GM19452 (cell line): Measurements from ENCODE around the gene PDE5A.
"Not testable (repeated sequence)": the region's sequence is repeated elsewhere in the genome, so short reads cannot be mapped to it uniquely, and the experiment has no call there.

ENCODE experiments used
- ATAC-seq: cut with Tn5 transposase; IDR thresholded peaks from one replicate; pipeline ENCODE4 v1.9.1; 2021; ENCODE audit not compliant: unreplicated experiment

Gene PDE5A

DNA sequence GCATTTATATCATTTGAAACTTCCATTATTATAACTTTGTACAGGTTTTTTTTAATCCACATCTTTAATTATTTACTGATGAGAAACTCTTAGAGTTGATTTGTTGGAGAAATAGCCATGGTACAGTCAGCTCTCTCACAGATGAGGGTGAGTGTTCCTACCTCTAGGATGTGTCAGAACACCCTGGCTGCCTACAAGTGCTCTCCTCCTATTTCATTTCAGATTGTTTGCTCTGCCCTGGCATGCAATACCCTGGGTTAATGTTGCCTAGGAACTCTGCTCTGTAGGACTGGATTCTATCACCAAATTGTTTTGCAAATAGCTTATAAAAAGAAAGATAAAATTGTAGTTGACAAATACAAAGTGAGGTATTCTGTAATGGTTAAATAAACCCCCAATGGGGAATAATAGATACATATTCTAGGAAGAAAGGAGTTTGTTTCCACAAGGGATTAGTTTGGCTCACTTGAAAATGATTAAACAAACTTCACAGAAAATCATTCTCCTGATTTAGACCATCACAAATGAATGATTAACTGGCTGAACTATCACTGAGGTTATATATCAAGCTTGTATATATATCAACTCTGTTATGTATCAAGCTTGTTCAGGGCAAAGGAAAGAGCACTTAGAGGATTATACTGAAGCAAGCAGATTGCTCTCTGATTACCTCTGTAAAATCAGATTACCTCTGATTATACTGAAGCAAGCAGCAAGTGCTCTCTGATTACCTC is 150.0 kb downstream of the PDE5A start:
- no peak for ATAC-seq

DNA sequence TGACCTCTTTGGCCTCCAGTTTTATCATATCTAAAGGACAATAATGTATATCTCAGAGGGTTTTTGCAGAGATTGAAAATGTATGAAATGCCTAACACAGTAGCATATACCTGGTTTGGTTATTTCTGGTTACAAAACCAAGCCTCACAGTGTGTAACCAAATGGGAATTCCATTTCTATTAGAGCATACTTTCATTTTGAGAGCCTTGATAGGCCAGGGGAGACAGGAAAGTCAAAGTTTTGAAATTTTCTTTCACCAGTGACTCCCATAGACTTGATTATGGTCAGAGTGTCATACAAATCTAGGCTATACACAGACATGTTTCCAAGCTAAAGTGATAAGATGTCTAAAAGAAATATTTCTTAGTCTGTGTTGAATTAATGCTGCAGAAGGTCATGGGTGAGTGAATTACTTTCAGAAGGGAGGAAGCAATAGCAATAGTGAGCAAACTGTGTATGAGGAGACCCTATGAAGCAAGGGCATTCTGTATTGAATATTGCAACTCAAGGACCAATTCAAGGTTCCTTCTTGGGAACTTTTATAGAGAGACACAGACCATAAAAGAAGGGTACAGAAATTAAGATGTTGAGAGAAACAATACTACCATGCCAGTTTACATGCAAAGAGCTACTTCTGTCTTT is 151.1 kb downstream of the PDE5A start:
- ATAC-seq, result no peak

DNA sequence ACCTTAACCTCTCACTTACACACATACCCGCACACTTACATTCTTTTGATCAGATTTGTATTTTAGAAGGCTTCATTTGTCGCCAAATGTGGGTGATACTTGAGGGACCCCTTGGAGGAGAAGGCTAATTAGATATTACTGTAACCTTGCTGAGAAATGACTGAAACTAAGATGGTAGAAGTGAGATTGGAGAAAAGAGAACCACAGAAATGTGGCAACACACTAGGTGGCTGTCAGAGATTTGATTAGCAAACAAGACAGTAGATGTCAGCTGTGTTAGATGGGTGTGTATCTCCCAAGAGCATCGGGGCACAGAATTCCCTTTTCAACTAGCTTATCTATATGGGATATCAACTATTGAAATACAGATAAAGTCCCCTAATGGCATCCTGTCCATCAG is 157.3 kb downstream of the PDE5A start:
- peak; percentile 48 for ATAC-seq

- peak; percentile 49 for ATAC-seq
Observed at GRCh38 chr4:119470737-119471063, 157.9 kb downstream of the PDE5A start.

DNA sequence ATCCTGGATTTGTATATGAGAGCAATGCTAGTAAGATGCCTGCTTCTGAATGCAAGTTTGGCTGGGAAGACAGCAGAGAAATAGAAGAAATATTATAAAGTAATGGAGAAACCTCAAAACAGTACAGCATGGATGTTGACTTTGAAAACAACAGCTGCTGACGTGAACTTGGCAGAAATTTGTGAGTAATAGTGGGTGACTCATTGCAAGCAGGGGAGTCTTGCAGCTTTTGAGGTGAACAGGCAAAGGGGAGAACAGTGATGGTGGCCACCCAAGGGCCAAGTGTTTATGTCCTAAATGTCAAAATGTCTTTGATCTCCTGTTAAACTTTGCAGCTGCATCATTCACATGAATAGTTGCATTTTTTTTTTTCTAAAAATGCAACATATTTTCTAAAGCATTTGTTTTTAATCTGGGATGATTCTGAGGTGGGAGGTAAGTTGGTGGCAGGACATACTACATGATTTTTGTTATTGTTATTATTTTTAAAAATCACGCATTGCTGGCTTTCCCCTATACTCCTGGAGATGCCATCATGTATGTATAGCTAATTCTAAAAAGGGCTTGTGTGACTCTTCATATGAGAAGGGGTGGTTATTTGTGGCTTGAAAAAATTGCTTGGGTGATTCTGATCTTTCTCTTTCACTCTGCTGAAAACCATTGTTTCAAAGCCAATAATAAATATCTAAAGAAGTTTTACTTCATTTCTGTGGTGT is 158.4 kb downstream of the PDE5A start:
- ATAC-seq, result peak; percentile 52

DNA sequence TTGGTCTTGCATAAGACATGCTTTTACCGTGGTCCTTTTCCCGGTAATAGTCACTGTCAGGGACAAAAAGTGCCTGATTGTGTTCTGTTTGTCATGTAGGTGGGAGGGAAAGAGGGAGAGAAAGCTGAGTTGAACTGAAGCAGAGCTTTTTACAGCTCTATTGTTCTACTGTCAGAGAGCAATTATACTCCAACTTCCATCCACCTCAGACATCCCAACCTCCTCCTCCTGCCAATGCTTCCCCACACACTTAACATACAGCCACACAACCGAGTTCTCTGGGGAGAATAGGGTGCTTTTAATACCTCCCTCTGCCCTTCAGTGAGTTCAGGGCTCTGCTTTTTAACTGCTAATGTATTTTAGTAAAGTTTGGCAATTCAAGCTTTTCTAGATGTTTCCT is 159.6 kb downstream of the PDE5A start:
- not testable (repeated sequence) for ATAC-seq

GRCh38 chr4:119462733-119463132 is 165.9 kb downstream of the PDE5A start:
- not testable (repeated sequence) for ATAC-seq

DNA sequence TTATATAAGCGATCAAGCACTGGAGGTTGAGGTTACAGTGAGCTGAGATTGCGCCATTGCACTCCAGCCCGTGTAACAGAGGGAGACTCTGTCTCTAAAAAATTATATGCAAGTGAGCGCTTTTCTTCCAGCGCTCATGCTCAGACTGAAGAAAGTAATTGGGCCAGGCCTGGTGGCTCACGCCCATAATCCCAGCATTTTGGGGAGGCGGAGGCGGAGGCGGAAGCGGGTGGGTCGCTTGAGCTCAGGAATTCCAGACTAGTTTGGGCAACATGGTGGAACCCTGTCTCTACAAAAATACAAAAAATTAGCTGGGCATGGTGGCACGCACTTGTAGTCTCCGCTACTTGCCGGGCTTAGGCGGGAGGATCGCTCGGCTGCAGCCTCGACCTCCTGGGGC is 172.9 kb downstream of the PDE5A start:
- not testable (repeated sequence) for ATAC-seq

DNA sequence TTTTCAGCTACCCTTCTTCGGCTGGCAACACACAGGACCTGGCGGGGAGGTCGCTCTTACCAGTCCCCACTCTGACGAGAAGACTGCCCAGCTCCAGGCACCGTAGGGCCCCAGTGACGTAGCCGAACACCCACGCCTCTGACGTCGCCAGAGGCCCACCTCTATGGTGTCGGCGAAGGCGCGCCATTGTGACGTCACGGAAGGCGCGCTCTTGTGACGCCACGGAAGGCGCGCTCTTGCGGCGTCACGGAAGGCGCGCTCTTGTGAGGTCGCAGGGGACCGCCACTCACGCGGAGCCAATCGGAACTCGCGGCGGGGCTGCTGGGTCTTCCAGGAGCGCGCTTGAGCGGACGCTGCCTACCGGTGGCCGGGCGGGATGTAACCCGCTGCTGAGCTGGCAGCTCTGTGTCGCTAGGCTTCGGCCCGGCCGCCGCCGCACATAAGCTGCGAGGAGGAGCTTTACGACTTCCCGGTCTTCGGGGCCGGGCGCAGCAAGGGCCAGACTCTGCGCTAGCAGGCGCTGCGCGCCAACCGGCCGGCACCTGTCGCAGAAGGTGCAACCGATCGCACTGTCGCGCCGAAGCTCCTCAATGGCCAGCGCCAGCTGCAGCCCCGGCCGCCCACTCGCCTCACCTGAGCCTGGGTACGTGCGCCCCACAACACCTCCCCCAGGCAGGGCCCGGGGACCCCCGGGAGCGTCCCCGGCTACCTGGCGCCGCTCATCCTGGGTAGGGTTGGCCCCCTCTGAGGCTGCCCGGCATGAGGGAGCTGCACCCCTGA is 173.9 kb downstream of the PDE5A start:
- peak; percentile 100 for ATAC-seq

GRCh38 chr4:119454151-119454490 is 174.5 kb downstream of the PDE5A start:
- ATAC-seq, result peak; percentile 14

- not testable (repeated sequence) for ATAC-seq
Observed at GRCh38 chr4:119453286-119453685, 175.3 kb downstream of the PDE5A start.

- not testable (repeated sequence) for ATAC-seq
Observed at GRCh38 chr4:119449851-119450250, 178.8 kb downstream of the PDE5A start.
